ENCODE results near the gene IER2. TPM values are rescaled to one million over a fixed set of nuclear protein-coding genes. Genes with fewer than 3 reads are reported as not detected.
"Not testable (repeated sequence)": the region's sequence is repeated elsewhere in the genome, so short reads cannot be mapped to it uniquely, and the experiment has no call there.

IER2 gene
- total RNA-seq, 1 experiment from 2014 or later = 72.0 TPM

GRCh38 chr19:13195678-13196077 lies 45.5 kb downstream of the IER2 start:
- intact Hi-C loops (cut with micrococcal nuclease; ENCODE audit: unreplicated experiment) = loop anchor here (1.0 kb wide), 1 partner anchor 67 kb away; no protein-coding TSS in a partner anchor
- CTCF ChIA-PET = interaction anchor here (0.7 to 1.7 kb wide), 4 partner anchors 15 to 134 kb away, joined by 3 to 13 read pairs (median 4); no protein-coding TSS in a partner anchor
- no peak overlapping the region for H3K27ac Mint-ChIP-seq (ENCODE audit: unreplicated experiment)

GRCh38 chr19:13198634-13199033 lies 48.4 kb downstream of the IER2 start:
- no TSS peak for BruUV-seq (replicated peaks)
- H3K4me3 Mint-ChIP-seq (ENCODE audit: unreplicated experiment) = no peak overlapping the region
- no peak overlapping the region for H3K27ac Mint-ChIP-seq (ENCODE audit: unreplicated experiment)
- Histone ChIP-seq H3K4me1 (no peaks in the 10 kb centered on the region), H3K36me3 (ENCODE audit: control insufficient read depth, insufficient read depth, low read length) (no peaks in the 10 kb centered on the region), H3K9me3 (no peaks in the 10 kb centered on the region), H3K4me3 (ENCODE audit: low read depth, low read length) (no peak overlapping the region), H3K27me3 (replicated peaks; ENCODE audit: control insufficient read depth, insufficient read depth, low read length) (no peaks in the 10 kb centered on the region)
- intact Hi-C loops (cut with micrococcal nuclease; ENCODE audit: unreplicated experiment) = no loop called here
- DNase-seq = no peak
- H3K27me3 Mint-ChIP-seq (ENCODE audit: insufficient read depth, unreplicated experiment) = no peaks in the 10 kb centered on the region
- no peaks in the 10 kb centered on the region for H3K36me3 Mint-ChIP-seq (ENCODE audit: insufficient read depth, unreplicated experiment)
- no peaks in the 10 kb centered on the region for H3K9me3 Mint-ChIP-seq (ENCODE audit: unreplicated experiment)
- CTCF ChIA-PET = no interaction called here
- H3K4me1 Mint-ChIP-seq (ENCODE audit: low read depth, unreplicated experiment) = no peaks in the 10 kb centered on the region
- POLR2A ChIA-PET = no interaction called here
- no peak for TF ChIP-seq CTCF (IDR thresholded peaks at IDR 0.05; ENCODE audit: insufficient read depth in 1 of 2, low read depth in 1 of 2, low read length in 1 of 2, severe bottlenecking in 1 of 2, unreplicated experiment in 1 of 2)

More at GRCh38 chr19:13195678-13196077, 45.5 kb downstream of the IER2 start:
- Mint-ChIP-seq H3K4me3 (ENCODE audit: unreplicated experiment) (no peak overlapping the region), H3K4me1 (ENCODE audit: low read depth, unreplicated experiment) (no peaks in the 10 kb centered on the region), H3K27me3 (ENCODE audit: insufficient read depth, unreplicated experiment) (no peaks in the 10 kb centered on the region), H3K36me3 (ENCODE audit: insufficient read depth, unreplicated experiment) (no peaks in the 10 kb centered on the region), H3K9me3 (ENCODE audit: unreplicated experiment) (no peaks in the 10 kb centered on the region)
- H3K27me3 ChIP-seq (replicated peaks; ENCODE audit: control insufficient read depth, insufficient read depth, low read length) = no peaks in the 10 kb centered on the region
- H3K4me1 ChIP-seq = no peaks in the 10 kb centered on the region
- POLR2A ChIA-PET = interaction anchor here (0.8 kb wide), 1 partner anchor 46 kb away, joined by 3 read pairs; no protein-coding TSS in a partner anchor
- no peak overlapping the region for H3K4me3 ChIP-seq (ENCODE audit: low read depth, low read length)
- no peaks in the 10 kb centered on the region for H3K36me3 ChIP-seq (ENCODE audit: control insufficient read depth, insufficient read depth, low read length)
- H3K9me3 ChIP-seq = no peaks in the 10 kb centered on the region
- TF ChIP-seq CTCF (IDR thresholded peaks at IDR 0.05; ENCODE audit: insufficient read depth in 1 of 2, low read depth in 1 of 2, low read length in 1 of 2, severe bottlenecking in 1 of 2, unreplicated experiment in 1 of 2) = peak in 1 of 2 experiments; percentile 48
- no TSS peak for BruUV-seq (replicated peaks)
- peak; percentile 43 to 58 for DNase-seq

GRCh38 chr19:13202112-13202511 lies 51.9 kb downstream of the IER2 start:
- BruUV-seq (replicated peaks); H3K27me3 ChIP-seq (replicated peaks; ENCODE audit: control insufficient read depth, insufficient read depth, low read length); H3K36me3 ChIP-seq (ENCODE audit: control insufficient read depth, insufficient read depth, low read length); H3K27ac Mint-ChIP-seq (ENCODE audit: unreplicated experiment); H3K4me1 ChIP-seq; H3K27me3 Mint-ChIP-seq (ENCODE audit: insufficient read depth, unreplicated experiment); H3K9me3 ChIP-seq; H3K4me3 Mint-ChIP-seq (ENCODE audit: unreplicated experiment); intact Hi-C loops (cut with micrococcal nuclease; ENCODE audit: unreplicated experiment); DNase-seq; H3K4me3 ChIP-seq (ENCODE audit: low read depth, low read length); CTCF ChIA-PET; H3K9me3 Mint-ChIP-seq (ENCODE audit: unreplicated experiment); H3K4me1 Mint-ChIP-seq (ENCODE audit: low read depth, unreplicated experiment); H3K36me3 Mint-ChIP-seq (ENCODE audit: insufficient read depth, unreplicated experiment): not testable (repeated sequence)
- POLR2A ChIA-PET = interaction anchor here (0.6 kb wide), 1 partner anchor 256 kb away, joined by 7 read pairs; no protein-coding TSS in a partner anchor

Other genes starting within 250 kb of the IER2 start
- 2.0 and 2.3 TPM in 2 replicates for gene SYCE2, start 231.1 kb upstream of the IER2 start, total RNA-seq (2022)
- 75.9 and 88.6 TPM in 2 replicates for gene FARSA, start 216.7 kb upstream of the IER2 start, total RNA-seq (2022)
- gene CALR, start 211.8 kb upstream of the IER2 start, total RNA-seq (2022) = 707 and 767 TPM in 2 replicates
- 102 and 112 TPM in 2 replicates for gene RAD23A, start 204.5 kb upstream of the IER2 start, total RNA-seq (2022)
- gene GADD45GIP1, start 193.2 kb upstream of the IER2 start, total RNA-seq (2022) = 39.3 and 42.7 TPM in 2 replicates
- not detected in 2 replicates for gene DAND5, start 180.8 kb upstream of the IER2 start, total RNA-seq (2022)
- 0.35 and 0.82 TPM in 2 replicates for gene NFIX, start 154.9 kb upstream of the IER2 start, total RNA-seq (2022)
- 0.35 and 0.59 TPM in 2 replicates for gene LYL1, start 47.6 kb upstream of the IER2 start, total RNA-seq (2022)
- gene TRMT1, start 33.7 kb upstream of the IER2 start, total RNA-seq (2022) = 42.6 and 46.4 TPM in 2 replicates
- gene NACC1, start 32.1 kb upstream of the IER2 start, total RNA-seq (2022) = 89.6 and 92.7 TPM in 2 replicates
- 19.3 and 26.4 TPM in 2 replicates for gene STX10, start within 50 bp of the IER2 start, total RNA-seq (2022)

All from Caco-2 (cell line).